ENCODE measurements around the gene CLBA1. TPM values are rescaled to one million over a fixed set of nuclear protein-coding genes. Genes with fewer than 3 reads are reported as not detected.

Gene CLBA1
- total and polyA plus RNA-seq, 9 of the 15 experiments (the other 6 are each of a cell fraction or from before 2014, with no cell fraction given), result 0.04 to 3.9 (median 2.6) TPM

- 49% methylated on average over 16 of the region's 19 CpGs for WGBS (ENCODE audit: insufficient coverage, low coverage, missing lambda C conversion rate)
- ChIA-PET POLR2A (no interaction called here), CTCF (ENCODE audit: low intra/inter-chr PET ratio) (no interaction called here)
- Histone ChIP-seq H3K27ac (ENCODE audit: extremely low read depth, low read depth, low read length) (no peak overlapping the region), H3K4me2 (ENCODE audit: insufficient read depth, low read length) (peak overlapping the region; percentile 66), H3K9ac (ENCODE audit: insufficient read depth in 1 of 2, low read depth in 2 of 2, low read length in 2 of 2) (peak overlapping the region in 1 of 2 experiments; percentile 88; a peak in 2 of 4 replicates), H2AFZ (ENCODE audit: low read depth, low read length) (no peak overlapping the region), H3K36me3 (ENCODE audit: control insufficient read depth, insufficient read depth, low read length) (no peaks in the 10 kb centered on the region), H3K9me1 (ENCODE audit: control insufficient read depth, insufficient read depth, low read length) (no peaks in the 10 kb centered on the region), H3K4me3 (peak overlapping the region; percentile 63; the same call in 1 of the 2 replicates), H3K27me3 (ENCODE audit: control insufficient read depth in 2 of 2, insufficient read depth in 2 of 2, low read length in 2 of 2) (no peaks in the 10 kb centered on the region), H4K20me1 (replicated peaks; ENCODE audit: control insufficient read depth, insufficient read depth, low read length) (no peaks in the 10 kb centered on the region; the same call in 1 of the 2 replicates), H3K4me1 (replicated peaks in 1 of 2; ENCODE audit: control insufficient read depth in 2 of 2, insufficient read depth in 2 of 2, low read length in 2 of 2) (peaks cover 0 to 34% of the 10 kb centered on the region in 2 experiments; a peak in 3 of 5 replicates), H3K9me3 (replicated peaks; ENCODE audit: control insufficient read depth, insufficient read depth, low read depth, low read length) (no peaks in the 10 kb centered on the region), H3K79me2 (ENCODE audit: control insufficient read depth, insufficient read depth, low read length) (no peaks in the 10 kb centered on the region; the same call in 2 of the 3 replicates)
- in situ Hi-C loops (cut with MboI), result no loop called here
- no TSS peak for BruUV-seq (replicated peaks)
- TF ChIP-seq ZNF445 (CRISPR knock-in tag; IDR thresholded peaks at IDR 0.05; ENCODE audit: low read depth) (no peak), ARID2 (IDR thresholded peaks at IDR 0.05) (no peak), SP1 (CRISPR knock-in tag; IDR thresholded peaks at IDR 0.05) (no peak), NFRKB (IDR thresholded peaks at IDR 0.05; ENCODE audit: low read depth) (no peak), ETS1 (conservative IDR thresholded peaks at IDR 0.05; ENCODE audit: control insufficient read depth, low read depth, low read length) (no peak), ZNF644 (tag; IDR thresholded peaks at IDR 0.05; ENCODE audit: low read depth) (no peak)
- no peak for FAIRE-seq
- no peak for DNase-seq (ENCODE audit: extremely low read depth in 1 of 4, low spot score in 3 of 4)
- intact Hi-C loops (cut with micrococcal nuclease), result no loop called here
- ATAC-seq, result no peak
Measured at GRCh38 chr14:104986487-104987164, 1.0 kb downstream of the CLBA1 start.

Data from K562 (cell line).